Adrenal gland (tissue), 5 donors: ENCODE data around the gene GPR158.

Source experiments
- POLR2A ChIP-seq, 2 donors: fragments of 450-650 bp; IDR thresholded peaks; one replicate each; pipeline ENCODE4 v1.6.1; 2017; ENCODE audit warnings: antibody characterized with exemption in 2 of 2, mild to moderate bottlenecking in 2 of 2, moderate library complexity in 1 of 2
- TF ChIP-seq, protein P1 (sequence below), 6 experiments: fragments of 450-650 bp in 4 of 6; fragments of 200-600 bp in 2 of 6; sonication (generic) in 1 of 6; IDR thresholded peaks; 1 replicate in 5 of 6; 2 replicates in 1 of 6; pipeline versions ENCODE4 v1.5.1 to v1.8.0; 2016 to 2021; ENCODE audit warnings: antibody characterized with exemption in 6 of 6, mild to moderate bottlenecking in 2 of 6, moderate library complexity in 1 of 6
- donor health status: DM: no; HTN: no; CAD: no.

DNA sequence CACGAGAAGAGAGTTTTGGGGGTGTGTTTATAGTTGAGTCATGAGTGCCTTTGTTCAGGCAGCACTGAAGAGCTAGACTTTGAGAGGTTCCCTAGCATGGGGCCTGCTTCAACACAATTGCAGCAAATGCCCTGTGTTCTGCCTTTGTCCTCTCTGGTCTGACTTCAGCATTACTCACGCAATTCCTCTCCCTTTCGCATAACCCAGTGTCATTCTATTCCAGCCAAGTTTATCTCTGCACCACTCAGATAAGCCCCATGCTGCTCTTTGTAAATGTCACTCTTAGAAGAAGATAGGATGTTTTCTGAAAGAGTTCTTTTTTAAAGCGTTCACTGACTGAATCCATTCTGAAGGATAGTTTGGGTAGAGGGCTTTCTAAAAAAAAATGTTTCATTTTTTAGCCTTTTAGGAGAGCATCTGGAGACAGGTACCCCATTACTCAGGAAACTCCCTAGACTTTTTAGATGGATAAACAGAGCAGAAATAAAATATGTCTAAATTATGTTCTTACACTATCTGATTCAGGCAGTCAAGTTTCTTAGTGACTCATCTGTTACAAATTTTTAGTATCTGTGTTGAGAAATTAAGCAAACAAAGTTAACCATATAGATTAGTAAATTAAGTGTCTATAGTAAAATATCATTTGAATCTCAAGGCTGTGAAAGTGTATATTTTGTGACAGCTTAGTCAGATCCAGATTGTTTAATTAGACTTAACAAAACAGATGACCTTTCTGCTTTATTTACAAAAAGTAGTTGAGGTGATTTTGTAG is 318.5 kb downstream of the GPR158 start:
- TF ChIP-seq, protein P1, sequence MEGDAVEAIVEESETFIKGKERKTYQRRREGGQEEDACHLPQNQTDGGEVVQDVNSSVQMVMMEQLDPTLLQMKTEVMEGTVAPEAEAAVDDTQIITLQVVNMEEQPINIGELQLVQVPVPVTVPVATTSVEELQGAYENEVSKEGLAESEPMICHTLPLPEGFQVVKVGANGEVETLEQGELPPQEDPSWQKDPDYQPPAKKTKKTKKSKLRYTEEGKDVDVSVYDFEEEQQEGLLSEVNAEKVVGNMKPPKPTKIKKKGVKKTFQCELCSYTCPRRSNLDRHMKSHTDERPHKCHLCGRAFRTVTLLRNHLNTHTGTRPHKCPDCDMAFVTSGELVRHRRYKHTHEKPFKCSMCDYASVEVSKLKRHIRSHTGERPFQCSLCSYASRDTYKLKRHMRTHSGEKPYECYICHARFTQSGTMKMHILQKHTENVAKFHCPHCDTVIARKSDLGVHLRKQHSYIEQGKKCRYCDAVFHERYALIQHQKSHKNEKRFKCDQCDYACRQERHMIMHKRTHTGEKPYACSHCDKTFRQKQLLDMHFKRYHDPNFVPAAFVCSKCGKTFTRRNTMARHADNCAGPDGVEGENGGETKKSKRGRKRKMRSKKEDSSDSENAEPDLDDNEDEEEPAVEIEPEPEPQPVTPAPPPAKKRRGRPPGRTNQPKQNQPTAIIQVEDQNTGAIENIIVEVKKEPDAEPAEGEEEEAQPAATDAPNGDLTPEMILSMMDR (IDR thresholded peaks at IDR 0.05): no peak
- no peak for TF ChIP-seq POLR2A (IDR thresholded peaks at IDR 0.05)
